Measurements from ENCODE around the gene KRT37.
"Not testable (repeated sequence)": the region's sequence is repeated elsewhere in the genome, so short reads cannot be mapped to it uniquely, and the experiment has no call there.

Gene KRT37

GRCh38 chr17:41434005-41434404 is 9.6 kb upstream of the KRT37 start:
- DNase-seq, result no peak

- no peak for DNase-seq
Observed at GRCh38 chr17:41433586-41433985, 9.2 kb upstream of the KRT37 start.

GRCh38 chr17:41430376-41430775 is 6.0 kb upstream of the KRT37 start:
- not testable (repeated sequence) for DNase-seq

GRCh38 chr17:41429667-41430066 is 5.3 kb upstream of the KRT37 start:
- DNase-seq, result no peak

GRCh38 chr17:41428591-41429291 is 4.4 kb upstream of the KRT37 start:
- DNase-seq, result no peak

- not testable (repeated sequence) for DNase-seq
Observed at GRCh38 chr17:41422586-41422985, 1.8 kb downstream of the KRT37 start.

GRCh38 chr17:41421617-41422016 is 2.8 kb downstream of the KRT37 start:
- DNase-seq, result no peak

GRCh38 chr17:41421116-41421515 is 3.3 kb downstream of the KRT37 start:
- no peak for DNase-seq

- no peak for DNase-seq
Observed at GRCh38 chr17:41420134-41420533, 4.3 kb downstream of the KRT37 start.

GRCh38 chr17:41419716-41420115 is 4.7 kb downstream of the KRT37 start:
- no peak for DNase-seq

- no peak for DNase-seq
Observed at GRCh38 chr17:41418116-41418860, 6.1 kb downstream of the KRT37 start.

- DNase-seq, result no peak
Observed at GRCh38 chr17:41417576-41418015, 6.8 kb downstream of the KRT37 start.

- no peak for DNase-seq
Observed at GRCh38 chr17:41417127-41417526, 7.3 kb downstream of the KRT37 start.

GRCh38 chr17:41416479-41416878 is 7.9 kb downstream of the KRT37 start:
- no peak for DNase-seq

- no peak for DNase-seq
Observed at GRCh38 chr17:41415833-41416335, 8.5 kb downstream of the KRT37 start.

GRCh38 chr17:41415411-41415810 is 9.0 kb downstream of the KRT37 start:
- no peak for DNase-seq

GRCh38 chr17:41413982-41414381 is 10.4 kb downstream of the KRT37 start:
- DNase-seq, result no peak

- DNase-seq, result no peak
Observed at GRCh38 chr17:41413353-41413957, 10.9 kb downstream of the KRT37 start.

GRCh38 chr17:41411072-41411840 is 13.1 kb downstream of the KRT37 start:
- DNase-seq, result no peak

- DNase-seq, result no peak
Observed at GRCh38 chr17:41407226-41407625, 17.2 kb downstream of the KRT37 start.

- no peak for DNase-seq
Observed at GRCh38 chr17:41406205-41406604, 18.2 kb downstream of the KRT37 start.

GRCh38 chr17:41404024-41404671 is 20.2 kb downstream of the KRT37 start:
- no peak for DNase-seq
